GM19023 (cell line): ENCODE measurements around the gene ODC1.
"Not testable (repeated sequence)": the region's sequence is repeated elsewhere in the genome, so short reads cannot be mapped to it uniquely, and the experiment has no call there.

Source experiments
- ATAC-seq: cut with Tn5 transposase; IDR thresholded peaks from one replicate; pipeline ENCODE4 v1.9.1; 2021; ENCODE audit warnings: mild to moderate bottlenecking, moderate library complexity; ENCODE audit not compliant: unreplicated experiment

The ODC1 gene

GRCh38 chr2:10454505-10454904, 6.4 kb upstream of the ODC1 start:
- no peak for ATAC-seq

- ATAC-seq: no peak
These were observed 5.8 kb upstream of the ODC1 start for GRCh38 chr2:10453905-10454298.

- ATAC-seq: no peak
These were observed 5.1 kb upstream of the ODC1 start for GRCh38 chr2:10452956-10453904.

GRCh38 chr2:10452312-10452711, 4.2 kb upstream of the ODC1 start:
- ATAC-seq: no peak

- ATAC-seq: no peak
These were observed 3.7 kb upstream of the ODC1 start for GRCh38 chr2:10451819-10452218.

DNA sequence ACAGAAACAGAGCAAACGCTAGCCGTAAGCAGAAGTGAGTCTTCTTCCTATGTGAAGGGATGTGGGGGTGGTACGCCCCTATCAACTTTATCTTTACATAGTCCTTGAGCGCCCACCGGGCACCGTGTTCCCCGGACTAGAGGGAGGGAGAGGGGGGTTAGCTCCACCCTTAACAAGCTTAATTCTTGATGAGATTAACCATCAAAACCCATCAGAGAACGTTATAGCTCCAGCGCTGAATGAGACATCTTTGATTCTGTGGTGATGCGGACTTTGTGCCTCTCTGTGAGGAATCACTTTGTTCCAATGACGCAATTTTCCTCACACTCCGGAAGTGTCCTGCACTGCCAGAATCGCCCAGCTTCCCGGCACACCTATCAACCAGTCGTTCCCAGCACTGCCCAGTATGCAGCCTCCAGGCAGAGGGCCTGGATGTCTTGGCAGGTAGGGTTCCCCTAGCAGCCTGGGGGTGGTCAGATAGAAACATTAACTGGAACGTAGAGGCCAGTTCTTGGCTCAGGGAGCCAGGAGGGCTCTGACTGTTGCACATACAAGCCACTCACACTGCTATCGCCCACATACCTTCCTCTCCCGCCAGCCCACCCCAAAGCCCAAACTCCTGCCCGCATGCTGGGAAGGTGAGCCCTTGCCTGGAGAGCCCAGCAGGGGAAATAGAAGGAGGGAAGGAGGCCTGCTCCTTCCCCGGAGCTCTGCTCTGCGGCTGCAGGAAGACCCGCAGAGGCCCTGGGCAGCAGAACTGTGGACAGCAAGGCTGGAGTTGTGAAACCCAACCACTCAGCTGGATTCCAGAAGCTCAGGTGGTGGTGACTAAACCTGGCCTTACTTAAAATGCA, 1.9 kb upstream of the ODC1 start:
- no peak for ATAC-seq

DNA sequence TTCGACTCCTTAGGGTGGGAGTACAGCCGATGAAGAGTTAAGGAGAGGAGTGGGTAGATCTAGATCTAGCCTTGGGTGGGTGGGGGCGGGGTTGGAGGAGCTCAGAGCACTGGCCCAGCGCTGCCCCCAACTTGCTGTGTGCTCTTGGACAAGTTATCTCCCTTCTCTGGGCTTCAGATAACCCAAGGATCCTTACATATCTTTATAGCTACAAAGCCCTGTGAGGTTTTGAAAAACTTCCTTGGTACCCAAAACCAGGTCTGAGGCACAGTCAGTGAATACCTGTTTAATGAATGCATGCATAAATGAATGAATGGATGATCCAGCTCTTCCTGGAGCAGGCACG, 1.3 kb upstream of the ODC1 start:
- no peak for ATAC-seq

- ATAC-seq: peak; percentile 59
These were observed 704 bp upstream of the ODC1 start for GRCh38 chr2:10448576-10449485.

DNA sequence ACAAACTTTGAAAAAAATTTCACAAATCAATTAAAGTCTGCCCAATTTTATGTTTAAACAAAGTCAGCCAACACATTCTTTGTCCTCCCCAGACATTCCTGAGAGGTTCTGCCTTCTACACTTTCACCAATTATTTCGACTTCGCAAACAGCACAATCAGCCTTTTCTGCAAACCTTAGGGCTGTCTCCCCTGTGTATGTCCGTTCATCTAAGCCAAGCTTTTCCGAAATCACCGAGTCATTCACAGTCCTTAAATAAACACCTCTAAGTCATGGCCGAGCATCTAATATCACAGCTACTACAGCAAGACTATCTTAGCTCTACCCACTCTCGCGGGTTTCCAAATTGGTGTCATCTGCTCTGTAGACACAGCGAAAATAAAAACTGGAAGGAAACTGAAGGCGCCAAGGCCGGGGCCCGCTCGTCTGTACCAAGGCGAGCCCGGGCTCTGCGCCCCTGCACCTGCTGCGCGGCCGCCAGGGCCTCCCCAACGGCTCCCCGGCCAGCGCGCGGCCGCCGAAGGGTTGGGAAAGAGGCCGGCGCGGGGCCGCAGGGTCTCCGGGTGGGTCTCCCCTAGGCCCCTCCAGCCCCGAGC, 730 bp downstream of the ODC1 start:
- peak; percentile 32 for ATAC-seq

DNA sequence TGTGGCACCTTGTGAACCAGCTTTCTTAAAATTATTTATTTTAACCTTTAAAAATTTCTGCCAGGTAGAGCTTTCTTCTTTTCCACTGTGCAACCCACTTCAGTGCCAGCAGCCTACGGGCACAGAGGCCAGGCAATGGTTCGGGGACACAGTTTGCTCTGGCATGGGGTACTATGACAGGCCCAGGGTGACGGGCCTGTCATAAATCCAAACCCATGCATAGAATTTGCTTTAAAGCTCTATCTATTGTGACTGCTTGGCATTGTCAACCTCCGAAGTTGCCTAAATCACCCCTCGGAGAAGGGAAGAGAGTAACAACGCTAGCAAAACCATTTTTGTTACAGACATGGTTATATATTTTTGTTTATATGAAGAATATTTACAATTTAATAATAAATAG, 1.5 kb downstream of the ODC1 start:
- ATAC-seq: no peak

- no peak for ATAC-seq
These were observed 3.7 kb downstream of the ODC1 start for GRCh38 chr2:10444463-10444862.

DNA sequence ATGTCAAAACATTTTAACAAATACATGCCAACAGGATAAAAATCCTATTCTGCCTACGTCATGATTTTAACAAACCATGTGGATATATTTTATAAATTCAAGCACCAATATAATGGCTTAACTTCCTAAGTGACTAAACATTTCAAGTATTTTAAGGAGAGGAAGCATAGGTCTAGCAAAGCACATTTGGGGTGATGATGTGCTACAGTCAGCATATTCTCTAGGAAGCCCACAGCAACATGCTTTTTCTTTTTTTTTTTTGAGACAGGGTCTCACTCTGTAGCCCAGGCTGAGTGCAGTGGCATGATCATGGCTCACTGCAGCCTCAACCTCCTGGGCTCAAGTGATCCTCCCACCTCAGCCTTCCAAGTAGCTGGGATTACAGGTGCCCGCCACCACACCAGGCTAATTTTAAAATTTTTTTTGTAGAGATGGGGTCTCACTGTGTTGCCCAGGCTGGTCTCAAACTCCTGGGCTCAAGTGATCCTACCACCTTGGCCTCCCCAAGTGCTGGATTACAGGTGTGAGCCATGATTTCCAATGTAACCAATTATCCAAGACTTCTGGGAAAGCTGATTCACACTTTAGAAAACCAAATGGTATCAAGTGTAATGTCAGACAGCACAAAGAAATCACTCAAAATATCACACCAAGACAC, 5.5 kb downstream of the ODC1 start:
- not testable (repeated sequence) for ATAC-seq

DNA sequence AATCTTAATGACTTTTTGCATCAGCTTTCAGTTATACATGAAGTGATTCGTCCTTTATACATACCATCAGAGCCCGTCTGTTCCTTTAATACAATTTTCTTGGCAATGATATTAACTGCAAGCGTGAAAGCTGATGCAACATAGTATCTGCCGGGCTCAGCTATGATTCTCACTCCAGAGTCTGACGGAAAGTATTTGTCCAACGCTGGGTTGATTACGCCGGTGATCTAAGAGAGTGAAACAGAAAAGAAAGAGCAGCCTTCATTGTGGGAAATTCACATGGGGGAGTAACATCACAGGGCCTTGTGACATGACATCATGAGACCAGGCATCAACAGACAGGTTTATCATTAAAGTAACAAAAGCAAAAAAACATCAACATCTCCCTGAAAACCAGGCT, 6.2 kb downstream of the ODC1 start:
- no peak for ATAC-seq

DNA sequence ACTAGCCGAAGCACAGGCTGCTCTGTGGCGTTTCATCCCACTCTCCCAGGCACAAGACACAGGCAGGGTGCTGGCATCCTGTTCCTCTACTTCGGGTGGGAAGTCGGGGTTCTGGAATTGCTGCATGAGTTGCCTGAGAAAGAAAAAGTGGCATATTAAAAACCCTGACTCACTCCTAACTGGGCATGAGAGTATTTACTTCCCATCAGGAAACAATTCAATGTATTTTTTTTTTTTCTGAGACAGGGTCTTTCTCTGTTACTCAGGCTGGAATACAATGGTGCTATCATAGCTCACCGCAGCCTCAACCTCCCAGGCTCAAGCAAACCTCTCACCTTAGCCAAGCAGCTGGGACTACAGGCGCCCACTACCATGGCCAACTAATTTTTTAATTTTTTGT, 7.4 kb downstream of the ODC1 start:
- ATAC-seq: no peak

- ATAC-seq: no peak
These were observed 8.2 kb downstream of the ODC1 start for GRCh38 chr2:10439971-10440370.

- ATAC-seq: no peak
These were observed 8.8 kb downstream of the ODC1 start for GRCh38 chr2:10439185-10439879.

DNA sequence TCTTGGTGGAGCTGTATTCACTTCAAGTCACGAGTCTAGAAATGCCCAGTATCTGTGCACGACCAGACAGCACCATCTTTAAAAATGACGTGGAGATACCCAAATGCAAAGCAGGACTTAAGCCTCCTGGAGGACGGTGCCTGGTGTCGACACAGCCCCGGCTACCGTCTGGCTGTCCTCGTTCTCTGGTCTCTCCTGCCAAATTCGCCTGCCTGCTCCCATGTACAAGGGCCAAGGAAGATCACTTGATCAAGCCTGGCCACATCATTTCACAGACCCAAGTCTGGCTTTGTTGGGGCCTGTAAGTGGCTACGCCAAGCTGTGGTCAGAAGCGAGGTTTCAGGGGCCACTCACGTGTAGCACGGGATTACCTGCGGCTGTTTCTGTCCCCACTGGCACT, 9.4 kb downstream of the ODC1 start:
- no peak for ATAC-seq

- no peak for ATAC-seq
These were observed 10.3 kb downstream of the ODC1 start for GRCh38 chr2:10437806-10438205.

DNA sequence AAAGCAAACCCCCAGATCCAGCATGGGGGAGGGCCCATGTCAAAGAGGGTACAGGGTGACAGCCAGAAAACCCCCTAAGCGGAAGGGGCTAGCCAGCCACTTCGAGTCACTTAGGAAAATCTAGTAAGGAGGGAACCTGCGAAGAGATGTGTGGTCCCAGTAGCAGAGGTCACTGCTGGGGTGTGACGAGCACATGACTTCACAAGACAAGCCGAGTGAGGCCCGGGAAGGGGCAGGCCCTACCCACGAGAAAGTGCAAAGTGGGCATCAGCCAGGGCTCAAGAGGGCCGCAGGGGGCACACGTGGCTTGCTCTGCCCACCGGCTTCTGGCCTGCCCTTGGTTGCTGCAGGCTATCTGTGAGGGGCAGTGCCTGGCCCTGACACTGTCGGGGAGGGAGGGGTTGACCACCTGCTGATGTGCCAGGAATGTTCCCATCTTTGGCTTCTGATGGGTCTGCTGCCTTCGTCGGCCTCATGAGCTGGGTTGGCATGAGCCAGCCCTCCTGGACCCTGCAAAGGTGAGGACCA, 11.5 kb downstream of the ODC1 start:
- ATAC-seq: no peak
